HCT116 (cell line): Measurements from ENCODE around the gene LCE6A. TPM values are rescaled to one million over a fixed set of nuclear protein-coding genes. Genes with fewer than 3 reads are reported as not detected.

Experiments
- ATAC-seq: fragments of 200-7000 bp; cut with Tn5 transposase; 2 replicates; pipeline ENCODE4 v1.9.1; 2020; ENCODE audit warnings: mild to moderate bottlenecking, moderate library complexity
- BruUV-seq: library from RNA; stranded (reverse); fragments of 400-500 nt; replicated peaks from 2 replicates; lab custom pipeline; 2021; lab: Mats Ljungman, UMichigan
- CTCF ChIA-PET: fragments of 300-600 bp; sonication (Branson Sonifier 250); formaldehyde crosslinking; loops from one replicate; lab custom pipeline; 2021; ENCODE audit warnings: antibody characterized with exemption; lab: Charles Lee
- POLR2A ChIA-PET: fragments of 300-600, 350-600 bp; sonication (Branson Sonifier 250); formaldehyde crosslinking; loops from one replicate; lab custom pipeline; 2021; ENCODE audit warnings: antibody characterized with exemption; lab: Charles Lee
- RAD21 ChIA-PET, 2 experiments: fragments of 300-600 bp; sonication (Branson Sonifier 250); formaldehyde crosslinking; loops; one replicate each; lab custom pipeline; 2023; ENCODE audit warnings: low total read pairs in 2 of 2; ENCODE audit not compliant: uncharacterized antibody in 2 of 2, unreplicated experiment in 2 of 2, low non-redundant PET in 1 of 2; lab: Charles Lee
- DNase-seq: peaks from one replicate; pipeline ENCODE4 v3.0.0-alpha.2; 2010; ENCODE audit warnings: low read depth, low spot score
- H2AFZ ChIP-seq: fragments of 200-600 bp; shearing (Covaris generic), sonication (generic); 2 replicates; pipeline ENCODE4 v1.6.1; 2017; ENCODE audit warnings: low read depth, mixed run types, mixed read lengths, antibody characterized with exemption, low read length; ENCODE audit not compliant: poor library complexity, severe bottlenecking
- H3K27ac ChIP-seq: 2 replicates; pipeline ENCODE4 v1.5.1; 2012; ENCODE audit warnings: low read depth, low read length
- H3K27me3 ChIP-seq: fragments of 200-600 bp; sonication (generic); 2 replicates; pipeline ENCODE4 v1.6.1; 2016; ENCODE audit warnings: mixed run types, low read length, mixed read lengths; ENCODE audit not compliant: insufficient read depth
- H3K36me3 ChIP-seq, 2 experiments: fragments of 200-500 bp in 1 of 2; fragments of 200-600 bp in 1 of 2; sonication (Bioruptor generic) in 1 of 2; sonication (generic) in 1 of 2; 2 replicates each; pipeline versions ENCODE4 v1.5.1 to v1.6.1; 2014 to 2016; ENCODE audit warnings: low read length in 2 of 2, inconsistent platforms in 1 of 2, mixed read lengths in 1 of 2, mixed run types in 1 of 2; ENCODE audit not compliant: insufficient read depth in 2 of 2, control insufficient read depth in 1 of 2
- H3K4me1 ChIP-seq, 2 experiments: fragments of 200-600 bp in 1 of 2; sonication (generic) in 1 of 2; 2 replicates each; pipeline versions ENCODE4 v1.5.1 to v1.6.1; 2012 to 2017; ENCODE audit warnings: low read length in 2 of 2, inconsistent platforms in 1 of 2, mild to moderate bottlenecking in 1 of 2, mixed read lengths in 1 of 2, mixed run types in 1 of 2, moderate library complexity in 1 of 2; ENCODE audit not compliant: insufficient read depth in 2 of 2, control insufficient read depth in 1 of 2
- H3K4me2 ChIP-seq: fragments of 200-600 bp; sonication (generic); 2 replicates; pipeline ENCODE4 v1.6.1; 2017; ENCODE audit warnings: mixed run types, low read length, mixed read lengths
- H3K4me3 ChIP-seq, 2 experiments: fragments of 200-600 bp in 1 of 2; sonication (generic) in 1 of 2; replicated peaks in 1 of 2; 2 replicates each; pipeline ENCODE4 v1.5.1; 2011 to 2016; ENCODE audit warnings: low read length in 2 of 2, control low read depth in 1 of 2, low read depth in 1 of 2, mild to moderate bottlenecking in 1 of 2, mixed read lengths in 1 of 2, mixed run types in 1 of 2
- H3K79me2 ChIP-seq: fragments of 200-600 bp; sonication (generic); 2 replicates; pipeline ENCODE4 v1.6.1; 2017; ENCODE audit warnings: mild to moderate bottlenecking, mixed run types, low read length, moderate library complexity, mixed read lengths; ENCODE audit not compliant: insufficient read depth
- H3K9ac ChIP-seq: fragments of 200-600 bp; sonication (generic); 2 replicates; pipeline ENCODE4 v1.6.1; 2016; ENCODE audit warnings: low read length, mixed read lengths
- H3K9me2 ChIP-seq: fragments of 200-600 bp; sonication (generic), shearing (Covaris generic); 2 replicates; pipeline ENCODE4 v1.6.1; 2017; ENCODE audit warnings: mixed run types, mild to moderate bottlenecking, moderate library complexity; ENCODE audit not compliant: insufficient read depth
- H3K9me3 ChIP-seq, 2 experiments: fragments of 200-500 bp in 1 of 2; fragments of 200-600 bp in 1 of 2; sonication (Bioruptor generic) in 1 of 2; sonication (generic) in 1 of 2; 2 replicates each; pipeline ENCODE4 v1.6.1; 2014 to 2017; ENCODE audit warnings: low read length in 2 of 2, mixed read lengths in 2 of 2, inconsistent platforms in 1 of 2, low read depth in 1 of 2, mild to moderate bottlenecking in 1 of 2, mixed run types in 1 of 2, moderate library complexity in 1 of 2; ENCODE audit not compliant: control insufficient read depth in 1 of 2, insufficient read depth in 1 of 2
- H4K20me1 ChIP-seq: fragments of 200-600 bp; sonication (generic), shearing (Covaris generic); 2 replicates; pipeline ENCODE4 v1.6.1; 2017; ENCODE audit warnings: mixed run types, mild to moderate bottlenecking, moderate library complexity; ENCODE audit not compliant: insufficient read depth
- CEBPB ChIP-seq: IDR thresholded peaks from 2 replicates; pipeline ENCODE4 v1.6.1; 2012; ENCODE audit warnings: low read depth
- EGR1 ChIP-seq: IDR thresholded peaks from 2 replicates; pipeline ENCODE4 v1.6.1; 2012; ENCODE audit warnings: low read depth
- ELF1 ChIP-seq: IDR thresholded peaks from 2 replicates; pipeline ENCODE4 v1.6.1; 2012; ENCODE audit warnings: low read depth, borderline replicate concordance
- EZH2 ChIP-seq: fragments of 200-600 bp; sonication (generic); IDR thresholded peaks from 2 replicates; pipeline ENCODE4 v1.6.1; 2017; ENCODE audit warnings: antibody characterized with exemption, mixed run types
- EZH2phosphoT487 ChIP-seq: fragments of 200-600 bp; IDR thresholded peaks from 2 replicates; pipeline ENCODE4 v1.6.1; 2018; ENCODE audit warnings: antibody characterized with exemption, borderline replicate concordance
- JUND ChIP-seq: IDR thresholded peaks from 2 replicates; pipeline ENCODE4 v1.6.1; 2012
- REST ChIP-seq: IDR thresholded peaks from 2 replicates; pipeline ENCODE4 v1.6.1; 2012; ENCODE audit warnings: low read depth
- SP1 ChIP-seq: IDR thresholded peaks from 2 replicates; pipeline ENCODE4 v1.6.1; 2012; ENCODE audit warnings: low read depth
- SRF ChIP-seq: IDR thresholded peaks from 2 replicates; pipeline ENCODE4 v1.6.1; 2012; ENCODE audit warnings: low read depth
- TCF7L2 ChIP-seq: IDR thresholded peaks from 2 replicates; pipeline ENCODE4 v1.7.0; 2011; ENCODE audit warnings: borderline replicate concordance, inconsistent platforms; ENCODE audit not compliant: insufficient read depth, insufficient read length; ENCODE audit errors: extremely low read depth
- ZFX ChIP-seq: fragments of 450-650 bp; IDR thresholded peaks from 2 replicates; pipeline ENCODE4 v1.6.1; 2017
- intact Hi-C: fragments of 100-400 bp; cut with micrococcal nuclease; formaldehyde crosslinking; loops from 2 replicates; pipeline ENCODE4 v1.10.0; 2022
- total RNA-seq: library from RNA; stranded (reverse); gene quantifications from one replicate; pipeline ENCODE4 v1.2.1, GENCODE V29; 2021; ENCODE audit not compliant: unreplicated experiment
- TF ChIP-seq, protein P1 (sequence below), 3 experiments: fragments of 200-600 bp in 1 of 3; sonication (generic) in 1 of 3; IDR thresholded peaks in 2 of 3; conservative IDR thresholded peaks in 1 of 3; 2 replicates each; pipeline ENCODE4 v1.5.1; 2012 to 2017; ENCODE audit warnings: low read depth in 2 of 3, low read length in 2 of 3, antibody characterized with exemption in 1 of 3, borderline replicate concordance in 1 of 3, control low read depth in 1 of 3, mild to moderate bottlenecking in 1 of 3, mixed read lengths in 1 of 3, mixed run types in 1 of 3, moderate library complexity in 1 of 3; ENCODE audit not compliant: insufficient read depth in 1 of 3
- TF ChIP-seq, protein P2 (sequence below): IDR thresholded peaks from 2 replicates; pipeline ENCODE4 v1.6.1; 2011; ENCODE audit warnings: mild to moderate bottlenecking, low read length, moderate library complexity; ENCODE audit not compliant: insufficient replicate concordance; ENCODE audit errors: extremely low read depth

Gene LCE6A
- total RNA-seq, 1 experiment from 2014 or later, result not detected

DNA sequence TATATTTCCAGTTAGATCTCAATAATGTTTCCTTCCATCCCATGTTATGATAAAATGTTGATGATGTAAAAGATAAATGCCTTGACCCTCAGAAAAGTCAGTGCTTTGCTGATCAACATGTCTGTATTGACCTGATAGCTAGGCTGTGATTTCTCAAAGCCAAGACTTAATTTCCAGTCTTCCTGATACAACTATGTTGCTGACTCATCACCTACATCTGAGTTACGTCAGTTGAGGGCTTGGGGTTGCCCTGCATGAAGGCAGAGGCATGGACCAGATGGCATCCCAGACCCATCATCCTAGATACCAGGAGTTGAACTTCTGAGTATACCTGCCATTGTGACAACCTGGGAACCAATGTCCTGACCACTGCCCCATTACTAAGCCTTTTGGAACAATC, 41.3 kb upstream of the LCE6A start:
- Histone ChIP-seq H3K9ac (no peak overlapping the region), H3K36me3 (no peaks in the 10 kb centered on the region), H3K79me2 (no peaks in the 10 kb centered on the region)
- POLR2A ChIA-PET, result no interaction called here
- BruUV-seq, result no TSS peak
- TF ChIP-seq, protein P1, sequence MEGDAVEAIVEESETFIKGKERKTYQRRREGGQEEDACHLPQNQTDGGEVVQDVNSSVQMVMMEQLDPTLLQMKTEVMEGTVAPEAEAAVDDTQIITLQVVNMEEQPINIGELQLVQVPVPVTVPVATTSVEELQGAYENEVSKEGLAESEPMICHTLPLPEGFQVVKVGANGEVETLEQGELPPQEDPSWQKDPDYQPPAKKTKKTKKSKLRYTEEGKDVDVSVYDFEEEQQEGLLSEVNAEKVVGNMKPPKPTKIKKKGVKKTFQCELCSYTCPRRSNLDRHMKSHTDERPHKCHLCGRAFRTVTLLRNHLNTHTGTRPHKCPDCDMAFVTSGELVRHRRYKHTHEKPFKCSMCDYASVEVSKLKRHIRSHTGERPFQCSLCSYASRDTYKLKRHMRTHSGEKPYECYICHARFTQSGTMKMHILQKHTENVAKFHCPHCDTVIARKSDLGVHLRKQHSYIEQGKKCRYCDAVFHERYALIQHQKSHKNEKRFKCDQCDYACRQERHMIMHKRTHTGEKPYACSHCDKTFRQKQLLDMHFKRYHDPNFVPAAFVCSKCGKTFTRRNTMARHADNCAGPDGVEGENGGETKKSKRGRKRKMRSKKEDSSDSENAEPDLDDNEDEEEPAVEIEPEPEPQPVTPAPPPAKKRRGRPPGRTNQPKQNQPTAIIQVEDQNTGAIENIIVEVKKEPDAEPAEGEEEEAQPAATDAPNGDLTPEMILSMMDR (IDR thresholded peaks at IDR 0.05 in 2 of 3, conservative IDR thresholded peaks at IDR 0.05 in 1 of 3; ENCODE audit: borderline replicate concordance in 1 of 3, insufficient read depth in 1 of 3, low read depth in 2 of 3, low read length in 2 of 3), result no peak
- TF ChIP-seq, all 23 proteins: peak for 0
- H3K4me3 ChIP-seq, result no peak overlapping the region
- H3K4me2 ChIP-seq, result no peak overlapping the region
- intact Hi-C loops, result no loop called here
- H3K9me3 ChIP-seq, result no peaks in the 10 kb centered on the region
- no peak for ATAC-seq
- H3K9me2 ChIP-seq, result no peaks in the 10 kb centered on the region
- H3K27ac ChIP-seq, result no peak overlapping the region
- no peaks in the 10 kb centered on the region for H3K4me1 ChIP-seq
- ChIA-PET RAD21 (no interaction called here), CTCF (interaction anchor here (1.2 kb wide), 1 partner anchor 24 kb away, joined by 3 read pairs; no protein-coding TSS in a partner anchor)
- peaks cover 39% of the 10 kb centered on the region for H3K27me3 ChIP-seq
- DNase-seq, result no peak
- no peaks in the 10 kb centered on the region for H4K20me1 ChIP-seq
- no peak overlapping the region for H2AFZ ChIP-seq

- no peaks in the 10 kb centered on the region for H4K20me1 ChIP-seq
- ChIA-PET POLR2A (no interaction called here), RAD21 (no interaction called here), CTCF (no interaction called here)
- peaks cover 34% of the 10 kb centered on the region for H3K27me3 ChIP-seq
- H3K4me3 ChIP-seq, result no peak within 1 kb of the TSS
- intact Hi-C loops, result no loop called here
- no peak within 1 kb of the TSS for H3K9ac ChIP-seq
- no peaks in the 10 kb centered on the region for H3K79me2 ChIP-seq
- no peaks in the 10 kb centered on the region for H3K36me3 ChIP-seq
- no peaks in the 10 kb centered on the region for H3K9me3 ChIP-seq
- no TSS peak for BruUV-seq
- no peak within 1 kb of the TSS for H3K4me2 ChIP-seq
- no peak within 1 kb of the TSS for H3K27ac ChIP-seq
- no peaks in the 10 kb centered on the region for H3K9me2 ChIP-seq
- H2AFZ ChIP-seq, result no peak within 1 kb of the TSS
- ATAC-seq (no peak), DNase-seq (no peak)
- H3K4me1 ChIP-seq, result no peaks in the 10 kb centered on the region
- no peak for TF ChIP-seq REST
- TF ChIP-seq, protein P2, sequence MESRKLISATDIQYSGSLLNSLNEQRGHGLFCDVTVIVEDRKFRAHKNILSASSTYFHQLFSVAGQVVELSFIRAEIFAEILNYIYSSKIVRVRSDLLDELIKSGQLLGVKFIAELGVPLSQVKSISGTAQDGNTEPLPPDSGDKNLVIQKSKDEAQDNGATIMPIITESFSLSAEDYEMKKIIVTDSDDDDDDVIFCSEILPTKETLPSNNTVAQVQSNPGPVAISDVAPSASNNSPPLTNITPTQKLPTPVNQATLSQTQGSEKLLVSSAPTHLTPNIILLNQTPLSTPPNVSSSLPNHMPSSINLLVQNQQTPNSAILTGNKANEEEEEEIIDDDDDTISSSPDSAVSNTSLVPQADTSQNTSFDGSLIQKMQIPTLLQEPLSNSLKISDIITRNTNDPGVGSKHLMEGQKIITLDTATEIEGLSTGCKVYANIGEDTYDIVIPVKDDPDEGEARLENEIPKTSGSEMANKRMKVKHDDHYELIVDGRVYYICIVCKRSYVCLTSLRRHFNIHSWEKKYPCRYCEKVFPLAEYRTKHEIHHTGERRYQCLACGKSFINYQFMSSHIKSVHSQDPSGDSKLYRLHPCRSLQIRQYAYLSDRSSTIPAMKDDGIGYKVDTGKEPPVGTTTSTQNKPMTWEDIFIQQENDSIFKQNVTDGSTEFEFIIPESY, result no peak
- no peak for TF ChIP-seq EZH2phosphoT487
- TF ChIP-seq SRF, result no peak
- no peak for TF ChIP-seq CEBPB
- no peak for TF ChIP-seq JUND
- no peak for TF ChIP-seq TCF7L2
- TF ChIP-seq SP1, result no peak
- no peak for TF ChIP-seq ZFX
- no peak for TF ChIP-seq ELF1
- TF ChIP-seq EZH2, result no peak
- TF ChIP-seq EGR1, result no peak
Observed at GRCh38 chr1:152806576-152806975, 36.1 kb upstream of the LCE6A start, which contains the start of gene LCE1C. TSS of gene LCE1C (minus strand) at chr1:152806651. CDS start at chr1:152805478, 1,173 bp downstream.
